K562 (cell line): ENCODE results near the gene PPP2R2D.

ENCODE experiments used
- E2F4 ChIP-seq: sonication (generic); formaldehyde crosslinking; IDR thresholded peaks from 2 replicates; pipeline ENCODE4 v1.8.0; 2022; ENCODE audit warnings: mild to moderate bottlenecking, low read depth, missing genetic modification reagents
- HCFC1 ChIP-seq: IDR thresholded peaks from 2 replicates; pipeline ENCODE4 v1.6.1; 2012; ENCODE audit warnings: low read depth, low read length, improper control_type of control experiment
- NKRF ChIP-seq: fragments of 450-650 bp; IDR thresholded peaks from 2 replicates; pipeline ENCODE4 v1.6.1; 2016; ENCODE audit warnings: borderline replicate concordance
- ZNF124 ChIP-seq: sonication (generic); formaldehyde crosslinking; IDR thresholded peaks from 2 replicates; pipeline ENCODE4 v1.8.1; 2022; ENCODE audit warnings: missing genetic modification reagents

GRCh38 chr10:131902211-131902610, 1.4 kb downstream of the PPP2R2D start:
- TF ChIP-seq NKRF (no peak), HCFC1 (no peak), E2F4 (CRISPR knock-in tag) (no peak), ZNF124 (CRISPR knock-in tag) (no peak)
